ENCODE data around the gene TCP1.

The TCP1 gene

GRCh38 chr6:159789377-159790148 lies at the start of gene TCP1:
TCP1 (minus strand) TSS chr6:159789602; CDS start chr6:159789468, 134 bp downstream.
- peaks cover 61% of the 10 kb centered on the region for H4K20me1 ChIP-seq
- peak within 1 kb of the TSS; percentile 97 for H3K27ac ChIP-seq
- H3K4me2 ChIP-seq, result peak within 1 kb of the TSS; percentile 97
- peak within 1 kb of the TSS; percentile 99 for H3K4me3 ChIP-seq
- no peak for TF ChIP-seq Cebpa-rat (IDR thresholded peaks at IDR 0.05)
- peaks cover 38% of the 10 kb centered on the region for H3K4me1 ChIP-seq
- peak within 1 kb of the TSS; percentile 99 for H3K9ac ChIP-seq
- H3K27me3 ChIP-seq, result no peaks in the 10 kb centered on the region
- H3K36me3 ChIP-seq, result peaks cover 58% of the 10 kb centered on the region
- no peaks in the 10 kb centered on the region for H3K9me3 ChIP-seq

GRCh38 chr6:159838020-159838744 lies 48.8 kb upstream of the TCP1 start:
- H3K4me2 ChIP-seq, result no peak overlapping the region

GRCh38 chr6:159837511-159837910 lies 48.1 kb upstream of the TCP1 start:
- TF ChIP-seq Cebpa-rat (IDR thresholded peaks at IDR 0.05), result no peak
- no peaks in the 10 kb centered on the region for H3K27me3 ChIP-seq
- H3K4me3 ChIP-seq, result peak overlapping the region; percentile 55; the same call in 1 of the 2 replicates
- no peaks in the 10 kb centered on the region for H3K9me3 ChIP-seq
- peak overlapping the region; percentile 85 for H3K4me2 ChIP-seq
- no peaks in the 10 kb centered on the region for H3K36me3 ChIP-seq
- H4K20me1 ChIP-seq, result no peaks in the 10 kb centered on the region
- peaks cover 56% of the 10 kb centered on the region for H3K4me1 ChIP-seq
- H3K27ac ChIP-seq, result peak overlapping the region; percentile 39; the same call in 1 of the 2 replicates
- H3K9ac ChIP-seq, result no peak overlapping the region

More at GRCh38 chr6:159838020-159838744, 48.8 kb upstream of the TCP1 start:
- H3K4me3 ChIP-seq, result no peak overlapping the region
- no peak overlapping the region for H3K27ac ChIP-seq
- H3K36me3 ChIP-seq, result no peaks in the 10 kb centered on the region
- H4K20me1 ChIP-seq, result no peaks in the 10 kb centered on the region
- no peaks in the 10 kb centered on the region for H3K9me3 ChIP-seq
- H3K27me3 ChIP-seq, result no peaks in the 10 kb centered on the region
- TF ChIP-seq Cebpa-rat (IDR thresholded peaks at IDR 0.05), result no peak
- no peak overlapping the region for H3K9ac ChIP-seq
- H3K4me1 ChIP-seq, result peaks cover 49% of the 10 kb centered on the region

GRCh38 chr6:159836718-159837490 lies 47.5 kb upstream of the TCP1 start:
- Histone ChIP-seq H3K36me3 (no peaks in the 10 kb centered on the region), H3K9me3 (no peaks in the 10 kb centered on the region)
- no peak for TF ChIP-seq Cebpa-rat (IDR thresholded peaks at IDR 0.05)

GRCh38 chr6:159833997-159834603 lies 44.7 kb upstream of the TCP1 start:
- H3K9ac ChIP-seq, result no peak overlapping the region
- no peaks in the 10 kb centered on the region for H3K9me3 ChIP-seq
- H3K27me3 ChIP-seq, result no peaks in the 10 kb centered on the region
- H4K20me1 ChIP-seq, result no peaks in the 10 kb centered on the region
- no peak overlapping the region for H3K27ac ChIP-seq
- no peak for TF ChIP-seq Cebpa-rat (IDR thresholded peaks at IDR 0.05)
- no peaks in the 10 kb centered on the region for H3K36me3 ChIP-seq
- H3K4me2 ChIP-seq, result peak overlapping the region; percentile 45; the same call in 1 of the 2 replicates
- H3K4me1 ChIP-seq, result peaks cover 90% of the 10 kb centered on the region
- H3K4me3 ChIP-seq, result no peak overlapping the region

More at GRCh38 chr6:159836718-159837490, 47.5 kb upstream of the TCP1 start:
- Histone ChIP-seq H3K9ac (peak overlapping the region; percentile 53; the same call in 1 of the 2 replicates), H3K27me3 (no peaks in the 10 kb centered on the region), H4K20me1 (no peaks in the 10 kb centered on the region), H3K4me3 (peak overlapping the region; percentile 55), H3K27ac (peak overlapping the region; percentile 68), H3K4me2 (peak overlapping the region; percentile 85), H3K4me1 (peaks cover 62% of the 10 kb centered on the region)

GRCh38 chr6:159833556-159833955 lies 44.2 kb upstream of the TCP1 start:
- Histone ChIP-seq H3K4me2 (peak overlapping the region; percentile 45), H3K27ac (no peak overlapping the region), H3K36me3 (no peaks in the 10 kb centered on the region), H3K9me3 (no peaks in the 10 kb centered on the region), H3K27me3 (no peaks in the 10 kb centered on the region), H3K4me3 (no peak overlapping the region), H3K4me1 (peaks cover 95% of the 10 kb centered on the region), H3K9ac (no peak overlapping the region), H4K20me1 (no peaks in the 10 kb centered on the region)
- TF ChIP-seq Cebpa-rat (IDR thresholded peaks at IDR 0.05), result no peak

GRCh38 chr6:159832946-159833345 lies 43.5 kb upstream of the TCP1 start:
- H3K4me1 ChIP-seq, result peaks cover 100% of the 10 kb centered on the region
- no peak for TF ChIP-seq Cebpa-rat (IDR thresholded peaks at IDR 0.05)
- H3K27me3 ChIP-seq, result no peaks in the 10 kb centered on the region
- H3K27ac ChIP-seq, result no peak overlapping the region
- H3K9ac ChIP-seq, result no peak overlapping the region
- H3K4me3 ChIP-seq, result no peak overlapping the region
- no peaks in the 10 kb centered on the region for H4K20me1 ChIP-seq
- H3K36me3 ChIP-seq, result no peaks in the 10 kb centered on the region
- no peaks in the 10 kb centered on the region for H3K9me3 ChIP-seq
- H3K4me2 ChIP-seq, result peak overlapping the region; percentile 45

- peaks cover 3% of the 10 kb centered on the region; the same call in 1 of the 2 replicates for H3K9me3 ChIP-seq
- no peaks in the 10 kb centered on the region for H3K36me3 ChIP-seq
- TF ChIP-seq Cebpa-rat (IDR thresholded peaks at IDR 0.05), result no peak
- H3K4me1 ChIP-seq, result peaks cover 100% of the 10 kb centered on the region
- peak overlapping the region; percentile 54 for H3K27ac ChIP-seq
- peak overlapping the region; percentile 94 for H3K4me2 ChIP-seq
- H4K20me1 ChIP-seq, result no peaks in the 10 kb centered on the region
- H3K4me3 ChIP-seq, result no peak overlapping the region
- H3K9ac ChIP-seq, result peak overlapping the region; percentile 76; the same call in 1 of the 2 replicates
- H3K27me3 ChIP-seq, result no peaks in the 10 kb centered on the region
These were observed 41.9 kb upstream of the TCP1 start for GRCh38 chr6:159831373-159831679.
